ENCODE results near the gene HSD17B10.
A peak's percentile ranks its signal among the peaks of the same experiment; 100 is the strongest.
"Not testable (repeated sequence)": the region's sequence is repeated elsewhere in the genome, so short reads cannot be mapped to it uniquely, and the experiment has no call there.

The HSD17B10 gene

DNA sequence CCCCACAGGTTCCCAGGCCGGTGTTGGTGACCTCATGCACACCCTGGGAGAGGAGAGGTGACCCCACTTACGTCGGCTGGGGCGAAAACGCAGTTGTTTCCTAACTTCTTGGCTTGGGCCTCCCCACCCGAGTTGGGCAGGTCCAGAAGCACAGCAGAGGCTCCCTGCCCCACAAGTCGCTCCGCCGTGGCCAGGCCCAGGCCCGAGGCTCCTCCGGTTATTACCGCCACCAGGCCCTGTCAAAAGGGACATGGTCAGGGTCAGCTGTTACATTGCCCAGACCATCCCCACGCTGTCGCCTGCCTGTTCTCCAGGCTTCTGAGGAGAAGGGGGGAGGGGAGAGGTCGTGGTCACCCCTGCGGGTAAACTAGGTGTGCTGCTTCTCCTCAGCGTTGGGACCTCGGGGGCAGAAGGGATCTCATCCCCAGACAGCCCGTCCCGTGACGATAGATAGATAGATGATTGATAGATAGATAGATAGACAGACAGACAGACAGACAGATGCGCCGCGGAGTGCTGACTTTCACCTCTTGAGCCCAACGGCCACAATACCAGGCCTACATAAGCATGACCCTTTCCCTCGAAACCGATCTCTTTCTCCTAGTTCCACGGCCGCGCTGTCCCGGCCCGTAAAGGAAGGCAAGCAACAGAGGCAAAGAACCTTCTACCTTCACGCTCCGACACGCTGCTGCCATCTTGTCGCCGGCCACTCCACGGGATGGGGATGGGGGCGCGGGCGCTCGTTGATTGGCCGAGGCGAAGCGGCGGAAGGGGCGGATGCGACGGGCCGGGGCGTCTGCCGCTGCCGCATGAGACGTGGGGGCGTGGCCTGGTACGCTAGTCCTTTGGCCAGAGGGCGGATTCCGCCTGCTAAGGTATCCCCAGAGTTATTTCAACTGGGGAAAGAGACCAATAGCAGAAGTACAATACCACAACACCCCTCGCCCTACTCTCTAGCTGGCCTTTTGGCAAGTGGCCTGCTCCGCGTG, at the start of gene HSD17B10:
Gene HSD17B10 (minus strand): TSS at position 720 of the 989 bp plus-strand sequence. CDS start 25 bp downstream, at position 695.
- peak; percentile 88 for DNase-seq

DNA sequence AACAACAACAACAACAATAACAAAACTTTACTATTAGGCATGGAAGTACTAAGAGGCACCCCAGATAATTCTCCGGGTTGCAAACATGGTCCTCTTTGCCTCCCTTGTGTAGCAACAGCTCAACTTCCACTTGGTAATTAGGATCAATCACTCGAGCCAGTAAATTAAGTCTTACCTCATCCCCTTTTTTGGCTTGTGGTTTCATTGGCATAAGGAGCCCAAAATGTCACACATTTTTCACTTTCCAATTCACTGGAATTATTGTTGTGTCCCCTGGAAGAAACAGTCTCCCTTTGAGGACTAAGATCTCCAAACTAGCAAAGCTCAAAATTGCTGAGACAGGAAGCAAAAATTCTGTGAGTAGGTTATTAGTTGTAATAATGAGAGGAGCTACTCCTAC, 49.2 kb upstream of the HSD17B10 start:
- DNase-seq: no peak

DNA sequence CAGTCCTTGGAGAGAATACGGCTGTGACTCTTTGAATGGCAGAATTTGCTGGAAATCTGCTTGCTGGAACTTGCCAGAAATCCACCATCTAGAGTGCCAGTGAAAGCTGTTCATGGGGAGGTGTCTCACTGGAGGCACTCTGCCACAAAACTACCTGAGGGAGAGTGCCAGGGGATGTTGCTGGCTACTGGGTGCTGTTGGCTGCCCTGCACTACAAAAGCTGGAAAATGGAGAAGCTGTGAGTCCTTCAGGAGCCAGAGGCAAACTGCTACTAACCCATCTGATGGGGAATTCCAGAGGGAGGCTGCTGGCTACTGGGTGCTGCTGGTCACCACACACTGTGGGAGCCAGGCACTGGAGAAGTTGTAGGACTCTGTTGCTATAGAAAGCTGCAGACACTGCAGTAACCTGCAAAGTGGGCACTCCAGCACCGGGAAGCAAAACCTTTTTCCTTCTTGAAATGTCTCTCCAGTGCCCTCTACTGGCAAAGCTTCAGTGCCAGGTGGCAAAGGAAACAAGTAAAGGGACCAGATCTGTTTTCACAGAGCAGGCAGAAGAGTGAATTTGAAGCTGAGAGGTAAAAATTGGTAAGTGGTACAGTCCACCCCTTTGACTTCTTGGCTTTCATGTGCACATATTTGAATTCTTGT, 47.8 kb upstream of the HSD17B10 start:
- peak; percentile 19 for DNase-seq

DNA sequence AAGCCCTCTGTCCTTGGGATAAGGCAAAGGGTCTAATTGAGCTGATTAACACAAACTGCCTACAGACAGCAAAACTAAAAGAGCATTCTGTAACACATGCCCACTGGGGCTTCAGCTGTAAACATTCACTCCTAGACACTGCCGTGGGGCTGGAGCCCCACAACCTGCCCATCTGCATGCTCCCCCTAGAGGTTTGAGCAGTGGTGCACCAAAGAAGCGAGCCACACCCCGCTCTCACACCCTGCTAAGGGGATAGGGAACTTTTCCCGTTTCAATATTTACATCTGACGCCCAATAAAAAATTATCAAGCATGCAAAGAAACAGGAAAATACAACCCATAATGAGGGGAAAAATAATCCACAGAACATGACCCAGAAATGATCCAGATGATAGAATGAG, 46.9 kb upstream of the HSD17B10 start:
- no peak for DNase-seq

DNA sequence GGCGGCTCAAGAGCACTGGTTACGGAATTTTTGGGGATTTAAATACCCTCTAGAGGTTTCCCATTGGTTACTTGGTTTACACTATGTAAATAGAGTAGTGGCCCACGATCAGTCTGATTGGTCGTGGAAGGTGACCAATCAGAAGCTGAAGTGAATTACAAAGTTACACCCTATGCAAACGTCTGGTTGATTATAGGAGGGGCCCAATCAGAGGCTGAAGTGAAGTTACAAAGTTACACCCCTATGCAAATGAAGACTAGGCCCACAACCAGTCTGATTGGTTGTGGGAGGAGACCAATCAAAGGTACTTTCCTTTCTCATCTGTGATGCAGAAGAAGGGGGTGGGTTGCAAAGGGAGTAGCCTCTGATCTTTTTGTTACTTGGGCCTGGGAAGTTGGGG, 45.1 kb upstream of the HSD17B10 start:
- no peak for DNase-seq

GRCh38 chrX:53476371-53476770, 42.2 kb upstream of the HSD17B10 start:
- no peak for DNase-seq

DNA sequence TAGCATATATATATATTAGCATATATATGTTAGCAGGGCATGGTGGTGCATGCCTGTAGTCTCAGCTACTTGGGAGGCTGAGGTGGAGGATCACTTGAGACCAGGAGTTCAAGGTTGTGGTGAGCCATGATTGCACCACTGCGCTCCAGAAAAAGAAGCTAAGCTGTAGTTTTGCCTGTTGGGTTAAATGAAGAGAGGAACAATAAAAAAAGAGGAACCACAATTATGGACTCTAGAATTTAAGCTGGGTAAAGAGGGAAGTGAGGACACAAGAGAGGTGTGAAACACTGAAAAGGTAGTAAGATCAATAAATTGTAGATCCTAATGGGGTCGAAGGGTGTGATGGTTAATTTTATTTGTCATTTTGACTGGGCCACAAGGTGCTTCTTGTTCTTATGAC, 40.5 kb upstream of the HSD17B10 start:
- DNase-seq: no peak

- DNase-seq: no peak
These were observed 37.2 kb upstream of the HSD17B10 start for GRCh38 chrX:53471346-53471745.

DNA sequence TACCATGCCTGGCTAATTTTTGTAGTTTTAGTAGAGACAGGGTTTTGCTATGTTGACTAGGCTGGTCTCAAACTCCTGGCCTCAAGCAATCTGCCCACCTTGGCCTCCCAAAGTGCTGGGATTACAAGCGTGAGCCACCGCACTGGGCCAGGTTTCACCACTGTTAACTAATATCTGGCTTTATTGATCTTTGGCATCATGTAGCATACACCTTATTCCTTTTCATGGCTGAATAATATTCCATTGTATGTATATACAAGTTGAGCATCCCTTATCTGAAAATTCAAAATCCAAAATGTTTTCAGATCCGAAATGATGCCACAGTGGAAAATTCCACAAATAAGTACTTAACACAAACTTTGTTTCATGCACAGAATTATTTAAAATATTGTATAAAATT, 34.5 kb upstream of the HSD17B10 start:
- not testable (repeated sequence) for DNase-seq

DNA sequence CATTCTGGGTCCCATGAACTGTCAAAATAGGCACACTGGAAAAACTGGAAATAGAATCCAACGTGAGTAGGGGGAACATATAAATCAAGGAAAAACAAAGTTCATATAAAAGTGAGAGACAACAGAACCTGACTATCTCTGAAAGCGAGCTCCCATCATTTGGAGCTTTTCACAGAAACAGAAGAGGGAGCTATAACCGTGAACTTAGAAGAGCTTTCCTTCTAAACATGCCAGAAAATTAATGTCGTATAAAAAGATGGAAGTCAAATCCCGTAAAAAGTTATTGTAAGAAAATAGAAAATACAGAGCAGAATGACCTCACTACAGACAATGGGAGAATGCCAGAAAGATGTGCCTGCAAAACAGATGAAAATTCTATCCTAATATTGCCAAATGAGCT, 23.9 kb upstream of the HSD17B10 start:
- no peak for DNase-seq

DNA sequence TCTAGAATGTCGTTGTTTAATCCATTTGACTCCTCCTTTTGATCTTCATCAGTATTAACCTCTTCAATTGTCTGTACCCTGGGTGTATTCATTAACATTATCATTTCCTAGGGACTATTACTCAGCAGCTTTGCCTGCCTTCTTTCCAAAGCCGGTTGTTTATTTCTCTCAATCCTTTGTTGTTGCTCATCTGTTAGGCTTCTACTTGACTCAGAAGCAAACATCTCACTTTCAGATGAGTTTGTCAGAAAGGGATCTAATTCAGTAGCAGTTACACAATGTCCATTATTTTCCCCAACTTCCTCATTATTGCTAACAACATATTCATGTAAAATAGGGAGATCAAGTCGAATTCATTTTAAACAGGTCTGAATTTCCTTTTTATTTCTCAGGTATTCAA, 22.1 kb upstream of the HSD17B10 start:
- no peak for DNase-seq

DNA sequence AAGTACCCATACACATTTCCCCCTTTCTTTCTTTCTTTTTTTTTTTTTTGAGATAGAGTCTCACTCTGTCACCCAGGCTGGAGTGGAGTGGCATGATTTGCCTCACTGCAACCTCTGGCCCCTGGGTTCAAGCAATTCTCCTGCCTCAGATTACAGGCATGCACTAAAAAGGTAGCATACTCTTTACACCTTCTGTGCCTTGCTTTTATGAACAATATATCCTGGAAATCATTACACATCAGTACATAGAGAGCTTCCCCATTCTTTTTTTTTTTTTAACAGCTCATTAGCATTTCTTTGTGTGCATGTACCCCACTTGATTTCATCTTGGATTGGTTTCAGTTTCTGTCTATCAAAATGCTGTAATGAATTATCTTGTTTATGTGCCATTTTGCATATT, 18.6 kb upstream of the HSD17B10 start:
- DNase-seq: no peak

GRCh38 chrX:53449632-53450031, 15.5 kb upstream of the HSD17B10 start:
- no peak for DNase-seq

- DNase-seq: no peak
These were observed 13.3 kb upstream of the HSD17B10 start for GRCh38 chrX:53447441-53447840.

DNA sequence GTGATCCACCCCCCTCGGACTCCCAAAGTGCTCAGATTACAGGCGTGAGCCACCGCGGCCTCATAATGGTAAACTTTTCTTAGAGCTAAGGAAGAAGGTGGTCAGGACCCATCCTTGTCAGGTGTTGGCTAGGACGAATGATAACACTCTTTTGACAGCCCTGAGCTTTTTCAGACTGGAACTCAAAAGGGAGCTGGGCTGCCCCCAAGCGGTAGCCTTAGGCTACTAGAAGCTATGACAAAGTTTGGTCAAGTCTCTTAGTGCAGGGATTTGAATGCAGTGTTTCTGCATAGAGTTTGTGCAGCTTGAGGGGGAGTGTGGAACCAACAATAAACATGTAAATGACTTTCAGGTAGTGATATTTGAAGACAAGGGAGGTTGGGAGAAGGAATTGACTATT, 11.8 kb upstream of the HSD17B10 start:
- peak; percentile 37 for DNase-seq

DNA sequence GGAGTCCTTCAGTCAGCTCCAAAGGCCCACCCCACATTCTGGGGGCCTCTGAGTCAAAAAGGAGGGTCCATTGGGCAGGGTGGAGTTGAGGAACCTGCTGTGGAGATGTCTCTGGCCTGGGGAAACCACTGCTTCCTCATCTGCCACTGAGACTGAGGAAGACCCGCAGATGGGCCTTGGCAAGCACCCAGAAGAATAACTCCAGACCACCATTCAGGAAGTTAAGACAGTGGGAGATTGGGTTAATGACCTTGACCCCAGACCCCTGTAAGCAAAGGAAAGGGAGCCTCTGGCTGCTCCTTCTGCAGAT, 8.1 kb upstream of the HSD17B10 start:
- no peak for DNase-seq

DNA sequence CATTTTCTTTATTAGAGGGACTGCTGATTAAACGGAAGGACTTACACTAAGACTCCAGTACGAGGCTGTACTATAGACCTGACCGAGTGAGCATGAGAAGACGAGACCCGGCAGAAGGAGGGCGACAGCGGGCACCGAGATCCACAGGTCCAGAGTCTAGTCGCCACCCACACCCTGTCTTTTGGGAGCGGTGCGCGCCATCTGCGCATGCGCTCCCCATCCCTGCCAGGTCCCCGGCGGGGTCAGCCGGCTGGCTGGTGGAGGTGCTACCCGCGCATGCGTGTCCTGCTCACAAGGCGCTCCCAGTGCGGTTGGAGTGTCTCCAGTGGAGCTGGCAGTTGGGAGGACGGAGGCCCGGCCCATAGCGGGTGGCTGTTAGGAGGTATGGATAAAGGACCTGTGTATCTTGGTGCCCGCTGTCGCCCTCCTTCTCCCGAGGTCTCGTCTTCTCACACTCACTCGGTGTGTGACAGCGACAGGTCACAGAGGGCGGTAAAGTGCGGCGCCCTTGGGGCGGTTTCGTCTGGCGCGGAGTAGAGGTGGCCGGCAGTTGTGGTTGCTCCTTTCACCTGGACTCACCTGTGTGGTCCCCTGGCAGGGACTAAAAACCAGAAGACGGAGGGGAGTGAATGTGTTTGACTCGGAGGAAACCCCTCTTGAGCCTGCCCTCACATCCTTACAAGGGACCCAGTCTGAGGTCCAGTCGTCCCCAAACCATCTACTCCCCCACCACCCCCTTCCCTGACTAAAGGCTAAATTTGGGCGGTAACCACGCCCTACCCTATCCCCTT, 7.6 kb upstream of the HSD17B10 start:
- peak; percentile 83 for DNase-seq

DNA sequence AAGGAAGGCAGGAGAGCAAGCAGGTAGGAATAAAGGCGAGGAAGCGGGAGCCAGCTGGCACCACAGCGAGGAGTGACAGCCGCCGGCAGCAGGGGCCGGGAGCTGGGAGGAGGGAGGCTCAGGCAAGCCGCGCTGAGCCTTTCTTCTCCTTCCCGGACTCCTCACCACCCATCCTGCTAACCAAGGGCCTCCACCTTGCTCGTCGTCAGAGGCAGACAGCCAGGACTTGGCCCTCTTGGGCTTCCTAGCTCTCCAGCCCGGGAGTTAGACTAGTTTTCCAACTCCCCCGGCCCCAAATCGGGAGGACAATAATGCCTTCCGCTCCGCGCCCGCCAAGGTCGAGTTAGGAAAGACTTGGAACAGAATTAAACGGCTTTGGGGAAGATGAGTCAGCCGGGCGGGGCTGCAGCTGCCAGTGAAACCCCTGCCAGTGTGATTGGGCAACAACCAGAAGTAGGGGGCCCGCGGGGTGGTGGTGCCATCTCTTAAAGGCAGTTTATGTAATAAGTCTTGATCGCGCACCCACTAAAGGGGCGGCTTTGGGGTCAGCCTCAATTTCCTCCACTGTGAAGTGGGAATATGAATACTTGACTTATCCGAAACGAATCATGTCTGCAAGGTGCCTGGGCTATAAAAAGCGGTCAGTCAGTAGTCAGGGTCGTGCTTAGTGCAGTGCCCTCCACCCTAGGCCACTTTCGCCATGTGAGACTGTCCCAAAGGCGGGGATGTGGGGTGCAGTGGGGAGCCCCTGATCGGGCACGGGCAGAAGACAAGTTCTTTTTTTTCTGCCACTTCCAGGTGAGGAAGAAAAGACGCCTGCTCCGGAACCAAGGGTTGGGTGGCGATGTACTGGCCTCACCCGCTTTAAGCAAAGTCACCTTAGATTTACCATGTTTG, 6.7 kb upstream of the HSD17B10 start:
- peak; percentile 53 for DNase-seq

- DNase-seq: no peak
These were observed 5.9 kb upstream of the HSD17B10 start for GRCh38 chrX:53440101-53440500.

GRCh38 chrX:53438832-53439230, 4.7 kb upstream of the HSD17B10 start:
- no peak for DNase-seq

DNA sequence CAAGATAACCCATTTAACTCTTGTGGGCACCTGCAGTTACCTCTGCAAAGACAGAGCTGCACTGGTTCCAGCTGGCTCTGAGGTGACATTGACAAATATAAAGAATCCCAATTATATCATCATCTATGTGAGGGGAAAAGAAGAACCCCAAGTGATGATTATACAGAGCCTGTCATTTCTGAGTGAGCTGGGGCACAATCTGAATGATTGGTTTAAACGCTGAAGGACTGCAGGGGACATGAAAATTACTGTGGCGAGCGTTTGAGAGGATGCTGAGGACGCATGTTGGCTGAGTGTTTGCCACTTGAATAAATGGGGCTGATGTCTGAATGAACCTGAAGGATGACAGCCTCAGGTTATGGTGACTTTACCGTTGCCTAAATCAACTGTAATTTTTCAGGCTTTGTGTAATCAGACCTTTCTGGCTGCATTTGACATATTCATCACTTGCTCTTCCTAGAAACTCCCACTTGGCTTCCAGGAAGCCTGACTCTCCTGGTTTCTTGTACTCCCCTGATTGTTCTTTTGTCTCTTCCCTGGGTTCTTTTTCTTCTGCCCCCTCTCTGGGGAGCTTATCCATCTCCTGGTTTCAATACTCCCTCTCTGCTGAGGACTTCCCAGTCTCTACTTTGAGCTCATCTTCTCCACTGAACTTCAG, 4.1 kb upstream of the HSD17B10 start:
- DNase-seq: no peak

- no peak for DNase-seq
These were observed 3.0 kb upstream of the HSD17B10 start for GRCh38 chrX:53437206-53437605.
